Measurements from ENCODE around the gene PRPF8. TPM values are rescaled to one million over a fixed set of nuclear protein-coding genes. Genes with fewer than 3 reads are reported as not detected.

The PRPF8 gene
- total RNA-seq, result 100 to 1,000 TPM; 420 to 428 TPM

DNA sequence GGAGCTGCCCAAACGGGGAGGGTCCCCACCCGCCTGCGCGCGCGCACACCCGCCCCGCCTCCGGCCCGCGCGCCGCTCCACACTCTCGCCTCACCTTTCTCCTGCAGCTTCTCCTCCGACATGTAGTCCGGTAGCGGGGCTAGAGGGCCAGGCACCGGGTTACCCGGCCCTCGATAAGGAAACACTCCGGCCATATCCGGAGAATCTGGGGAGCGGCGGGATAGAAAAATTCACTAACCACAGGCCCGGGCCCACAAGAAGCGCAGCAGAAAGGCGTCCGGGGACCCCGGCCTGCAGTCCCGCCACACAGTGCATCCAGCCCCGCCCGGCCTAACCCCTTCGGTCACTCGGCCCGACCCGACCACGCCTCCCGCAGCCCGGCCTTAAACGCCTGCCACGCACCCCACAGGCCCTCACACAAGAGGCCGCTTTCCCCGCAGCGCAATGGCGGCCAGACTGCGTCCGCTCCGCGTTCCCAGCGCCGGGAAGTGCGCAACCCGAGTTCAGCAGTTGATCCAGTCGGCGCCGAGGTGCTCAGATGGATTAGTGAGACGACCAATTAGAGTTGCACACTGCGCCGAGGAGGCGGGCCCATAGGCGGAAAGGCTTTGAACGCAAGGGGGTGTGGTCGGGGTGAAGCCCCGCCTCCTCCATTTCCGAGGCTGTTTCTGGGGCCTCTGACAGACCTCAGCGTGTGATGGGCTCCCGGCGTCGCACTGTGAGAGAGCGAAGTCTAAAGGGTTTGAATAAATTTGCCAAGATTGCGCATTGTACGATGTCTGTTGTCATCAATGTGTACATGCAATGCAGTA lies at the start of gene PRPF8:
TSS of gene PRPF8 (minus strand) at position 490 of the 812 bp plus-strand sequence. CDS start at position 194, 296 bp downstream.
- CTCF ChIA-PET, result interaction anchor here (0.6 to 1.6 kb wide), 3 partner anchors 16 to 172 kb away, joined by 3 to 8 read pairs (median 4); partner anchors contain the start of gene RILP
- POLR2A ChIA-PET, result interaction anchor here (0.6 to 0.7 kb wide), 3 partner anchors 108 to 655 kb away, joined by 4 to 8 read pairs (median 6); no protein-coding TSS in a partner anchor

DNA sequence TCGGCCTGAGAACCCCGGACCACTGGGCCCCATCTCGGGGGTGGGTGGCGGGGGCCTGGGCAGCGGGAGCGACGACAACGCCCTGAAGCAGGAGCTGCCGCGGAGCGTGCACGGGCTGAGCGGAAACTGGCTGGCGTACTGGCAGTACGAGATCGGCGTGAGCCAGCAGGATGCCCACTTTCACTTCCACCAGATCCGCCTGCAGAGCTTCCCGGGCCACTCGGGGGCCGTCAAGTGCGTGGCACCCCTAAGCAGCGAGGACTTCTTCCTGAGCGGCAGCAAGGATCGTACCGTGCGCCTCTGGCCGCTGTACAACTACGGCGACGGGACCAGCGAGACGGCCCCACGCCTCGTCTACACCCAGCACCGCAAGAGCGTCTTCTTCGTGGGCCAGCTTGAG lies 49.1 kb upstream of the PRPF8 start:
- CTCF ChIA-PET, result no interaction called here

GRCh38 chr17:1732833-1733321 lies 48.2 kb upstream of the PRPF8 start:
- POLR2A ChIA-PET, result no interaction called here
- CTCF ChIA-PET, result interaction anchor here (2.2 kb wide), 1 partner anchor 12 kb away, joined by 9 read pairs; no protein-coding TSS in a partner anchor

More for the DNA sequence above, 49.1 kb upstream of the PRPF8 start:
- POLR2A ChIA-PET, result no interaction called here

DNA sequence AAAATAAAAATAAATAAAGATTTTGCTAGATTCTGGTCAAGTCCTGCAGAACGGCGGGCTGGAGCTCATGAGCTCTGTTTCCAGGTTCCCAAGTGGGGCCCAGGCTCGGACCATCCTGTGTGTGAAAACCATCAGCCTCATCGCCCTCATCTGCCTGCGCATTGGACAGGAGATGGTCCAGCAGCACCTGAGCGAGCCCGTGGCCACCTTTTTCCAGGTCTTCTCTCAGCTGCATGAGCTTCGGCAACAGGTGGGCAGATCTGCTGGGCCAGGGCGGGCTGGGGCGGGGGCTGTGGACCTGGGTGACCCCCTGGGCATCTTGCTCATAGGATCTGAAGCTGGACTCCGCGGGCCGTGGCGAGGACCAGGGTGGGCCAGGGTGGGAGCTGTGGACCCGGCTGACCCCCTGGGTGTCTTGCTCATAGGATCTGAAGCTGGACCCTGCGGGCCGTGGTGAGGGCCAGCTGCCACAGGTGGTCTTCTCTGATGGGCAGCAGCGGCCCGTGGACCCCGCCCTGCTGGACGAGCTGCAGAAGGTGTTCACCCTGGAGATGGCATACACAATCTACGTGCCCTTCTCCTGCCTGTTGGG lies 47.7 kb upstream of the PRPF8 start:
- ChIA-PET CTCF (interaction anchor here (0.6 to 2.2 kb wide), 2 partner anchors 9 to 11 kb away, joined by 3 to 9 read pairs; no protein-coding TSS in a partner anchor), POLR2A (no interaction called here)

GRCh38 chr17:1731194-1731506 lies 46.5 kb upstream of the PRPF8 start:
- ChIA-PET POLR2A (interaction anchor here (0.6 kb wide), 1 partner anchor 92 kb away, joined by 3 read pairs; no protein-coding TSS in a partner anchor), CTCF (interaction anchor here (2.2 kb wide), 1 partner anchor 10 kb away, joined by 9 read pairs; no protein-coding TSS in a partner anchor)

GRCh38 chr17:1730326-1731193 lies 45.9 kb upstream of the PRPF8 start:
- CTCF ChIA-PET, result no interaction called here
- POLR2A ChIA-PET, result interaction anchor here (0.6 kb wide), 1 partner anchor 93 kb away, joined by 3 read pairs; no protein-coding TSS in a partner anchor

GRCh38 chr17:1729966-1730325 lies 45.3 kb upstream of the PRPF8 start:
- CTCF ChIA-PET, result no interaction called here
- POLR2A ChIA-PET, result no interaction called here

GRCh38 chr17:1727876-1728630 lies 43.4 kb upstream of the PRPF8 start:
- ChIA-PET CTCF (interaction anchor here (1.5 kb wide), 1 partner anchor 11 kb away, joined by 4 read pairs; no protein-coding TSS in a partner anchor), POLR2A (interaction anchor here (0.6 to 0.9 kb wide), 2 partner anchors 12 to 87 kb away, joined by 3 read pairs; no protein-coding TSS in a partner anchor)

- ChIA-PET CTCF (interaction anchor here (1.5 kb wide), 1 partner anchor 11 kb away, joined by 4 read pairs; no protein-coding TSS in a partner anchor), POLR2A (interaction anchor here (0.6 to 0.9 kb wide), 2 partner anchors 11 to 88 kb away, joined by 3 read pairs; no protein-coding TSS in a partner anchor)
Measured at GRCh38 chr17:1727258-1727789, 42.7 kb upstream of the PRPF8 start.

DNA sequence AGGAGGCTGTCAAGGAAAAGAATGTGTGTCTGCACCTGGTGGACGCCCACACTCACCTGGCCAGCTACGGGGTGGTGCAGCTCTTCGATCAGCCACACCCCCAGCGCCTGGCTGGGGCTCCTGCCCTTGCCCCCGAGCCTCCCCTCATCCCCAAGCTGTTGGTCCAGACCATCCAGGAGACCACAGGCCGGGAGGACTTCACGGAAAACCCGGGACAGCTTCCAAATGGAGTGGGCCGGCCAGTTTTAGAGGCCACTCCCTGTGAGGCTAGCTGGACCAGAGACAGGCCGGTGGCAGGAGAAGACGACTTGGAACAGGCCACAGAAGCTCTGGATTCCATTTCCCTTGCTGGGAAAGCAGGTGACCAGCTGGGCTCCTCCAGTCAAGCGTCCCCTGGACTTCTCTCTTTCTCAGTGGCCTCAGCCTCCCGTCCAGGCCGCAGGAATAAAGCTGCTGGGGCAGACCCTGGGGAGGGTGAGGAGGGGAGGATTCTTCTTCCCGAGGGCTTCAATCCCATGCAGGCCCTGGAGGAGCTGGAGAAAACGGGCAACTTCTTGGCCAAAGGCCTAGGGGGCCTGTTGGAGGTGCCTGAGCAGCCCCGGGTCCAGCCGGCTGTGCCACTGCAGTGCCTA lies 42.1 kb upstream of the PRPF8 start:
- ChIA-PET CTCF (interaction anchor here (1.5 kb wide), 1 partner anchor 10 kb away, joined by 4 read pairs; no protein-coding TSS in a partner anchor), POLR2A (no interaction called here)

- ChIA-PET CTCF (no interaction called here), POLR2A (interaction anchor here (0.5 to 2.1 kb wide), 2 partner anchors 9 to 64 kb away, joined by 6 to 8 read pairs; no protein-coding TSS in a partner anchor)
Measured at GRCh38 chr17:1725642-1726511, 41.2 kb upstream of the PRPF8 start.

- ChIA-PET POLR2A (interaction anchor here (2.1 kb wide), 1 partner anchor 9 kb away, joined by 6 read pairs; no protein-coding TSS in a partner anchor), CTCF (interaction anchor here (0.5 to 1.5 kb wide), 2 partner anchors 60 to 76 kb away, joined by 3 to 4 read pairs; partner anchors contain the start of gene RILP)
Measured at GRCh38 chr17:1724869-1725641, 40.4 kb upstream of the PRPF8 start.

DNA sequence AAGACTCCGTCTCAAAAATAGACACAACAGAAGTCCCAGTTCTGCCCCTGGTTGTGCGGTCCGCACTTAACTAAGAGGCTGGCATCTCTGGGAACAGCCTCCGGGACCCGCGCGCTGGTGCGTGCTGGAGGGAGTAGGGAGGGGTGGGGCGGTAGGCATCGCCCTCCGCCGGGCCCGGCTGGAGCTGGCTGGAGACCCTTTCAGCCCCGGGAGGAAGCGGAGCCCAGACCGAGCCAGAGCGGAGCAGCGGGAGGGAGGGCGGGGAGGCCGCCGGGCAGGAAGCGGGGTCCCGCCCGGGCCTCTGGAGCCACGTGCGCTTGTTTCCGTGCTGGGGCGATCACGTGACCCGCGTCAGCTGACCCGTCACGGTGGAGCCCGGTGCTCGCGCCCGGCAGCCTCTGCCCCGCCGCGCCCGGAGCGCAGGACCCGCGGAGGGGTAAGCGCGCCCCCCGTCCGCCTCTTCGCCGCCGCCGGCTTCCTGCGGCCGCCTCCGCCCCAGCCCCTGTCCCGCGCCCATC lies 39.7 kb upstream of the PRPF8 start, which contains the start of gene WDR81:
TSS of gene WDR81 (plus strand) at position 354 of the 518 bp plus-strand sequence. CDS start 256 bp downstream, outside the sequence.
- ChIA-PET POLR2A (interaction anchor here (2.1 kb wide), 1 partner anchor 8 kb away, joined by 6 read pairs; no protein-coding TSS in a partner anchor), CTCF (interaction anchor here (1.3 to 1.5 kb wide), 2 partner anchors 7 to 75 kb away, joined by 3 read pairs; partner anchors contain the start of gene RILP)

GRCh38 chr17:1722022-1722421 lies 37.4 kb upstream of the PRPF8 start:
- POLR2A ChIA-PET, result interaction anchor here (1.5 kb wide), 1 partner anchor 48 kb away, joined by 3 read pairs; no protein-coding TSS in a partner anchor
- CTCF ChIA-PET, result interaction anchor here (0.6 to 1.9 kb wide), 10 partner anchors 10 to 1327 kb away, joined by 3 to 9 read pairs (median 4); no protein-coding TSS in a partner anchor

DNA sequence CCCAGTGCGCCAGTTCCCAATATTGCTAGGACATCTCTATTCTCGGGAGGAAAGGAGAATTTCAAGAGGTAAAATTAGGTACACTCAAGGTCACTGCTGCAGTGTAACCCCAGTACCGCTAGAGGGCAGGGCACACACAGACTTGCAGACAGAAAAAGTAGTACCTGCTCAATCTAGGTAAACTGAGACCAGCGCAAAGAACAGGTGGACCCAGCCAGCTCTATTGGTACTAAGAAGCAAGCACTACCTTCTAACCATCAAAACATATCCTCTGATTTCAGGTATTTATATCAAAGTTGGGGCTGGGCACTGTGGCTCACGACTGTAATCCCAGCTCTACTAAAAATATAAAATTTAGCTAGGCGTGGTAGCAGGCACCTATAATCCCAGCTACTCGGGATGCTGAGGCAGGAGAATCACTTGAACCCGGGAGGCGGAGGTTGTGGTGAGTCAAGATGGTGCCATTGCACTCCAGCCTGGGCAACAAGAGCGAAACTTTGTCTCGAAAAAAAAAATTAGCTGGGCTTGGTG lies 36.3 kb upstream of the PRPF8 start:
- ChIA-PET POLR2A (interaction anchor here (0.6 kb wide), 1 partner anchor 49 kb away, joined by 5 read pairs; no protein-coding TSS in a partner anchor), CTCF (interaction anchor here (0.6 to 1.9 kb wide), 12 partner anchors 11 to 861 kb away, joined by 3 to 9 read pairs (median 5); no protein-coding TSS in a partner anchor)

Data from activated CD8-positive, alpha-beta memory T cell treated with anti-CD3 and anti-CD28 coated beads for 36 hours (primary cell).